GM21447 (cell line): ENCODE data around the gene DRC7.
"Not testable (repeated sequence)": the region's sequence is repeated elsewhere in the genome, so short reads cannot be mapped to it uniquely, and the experiment has no call there.

Source experiments
- ATAC-seq: cut with Tn5 transposase; IDR thresholded peaks from one replicate; pipeline ENCODE4 v1.9.1; 2021; ENCODE audit not compliant: unreplicated experiment

DRC7 gene

DNA sequence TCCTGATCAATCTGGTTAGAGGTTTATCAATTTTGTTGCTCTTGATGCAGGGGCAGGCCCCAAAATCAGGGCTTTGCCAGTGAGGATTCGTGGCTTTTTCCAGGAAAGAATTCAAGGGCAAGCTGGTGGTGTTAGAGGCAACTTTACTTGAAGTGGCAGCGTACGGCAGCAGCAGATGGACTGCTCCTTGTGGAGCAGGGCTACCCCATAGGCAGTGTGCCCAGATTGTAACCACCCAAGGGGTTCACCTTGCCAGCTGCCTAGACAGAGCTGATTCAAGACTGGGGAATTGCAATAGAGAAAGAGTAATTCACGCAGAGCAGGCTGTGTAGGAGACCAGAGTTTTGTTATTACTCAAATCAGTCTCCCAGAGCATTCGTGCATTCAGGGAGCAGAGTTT lies 16.7 kb downstream of the DRC7 start:
- ATAC-seq, result no peak

DNA sequence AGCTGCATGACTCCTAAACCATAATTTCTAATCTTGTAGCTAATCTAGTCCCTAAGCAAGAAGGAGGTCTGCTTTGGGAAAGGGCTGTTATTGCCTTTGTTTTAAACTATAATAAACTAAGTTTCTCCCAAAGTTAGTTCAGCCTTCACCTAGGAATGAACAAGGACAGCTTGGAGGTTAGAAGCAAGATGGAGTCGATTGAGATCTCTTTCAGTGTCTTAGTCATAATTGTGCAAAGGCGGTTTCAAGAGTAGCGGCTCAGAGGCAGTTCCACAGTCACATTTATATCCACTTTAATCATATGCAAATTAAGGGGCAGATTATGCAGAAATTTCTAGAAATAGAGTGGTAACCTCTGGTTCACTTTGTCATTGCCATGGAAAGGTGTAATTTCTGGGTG lies 17.4 kb downstream of the DRC7 start:
- no peak for ATAC-seq

DNA sequence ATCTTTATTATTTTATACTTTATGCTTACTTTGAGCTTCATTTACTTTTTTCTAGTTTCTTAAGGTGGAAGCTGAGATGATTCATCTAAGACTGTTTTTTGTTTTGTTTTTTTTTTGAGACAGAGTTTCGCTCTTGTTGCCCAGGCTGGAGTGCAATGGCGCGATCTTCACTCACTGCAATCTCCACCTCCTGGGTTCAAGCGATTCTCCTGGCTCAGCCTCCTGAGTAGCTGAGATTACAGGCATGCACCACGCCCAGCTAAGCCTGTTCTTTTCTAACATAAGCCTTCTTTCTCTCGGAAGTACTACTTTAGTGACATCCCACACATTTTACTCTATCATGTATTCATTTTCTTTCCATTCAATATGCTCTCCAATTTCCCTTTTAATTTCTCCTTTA lies 18.0 kb downstream of the DRC7 start:
- ATAC-seq, result not testable (repeated sequence)

DNA sequence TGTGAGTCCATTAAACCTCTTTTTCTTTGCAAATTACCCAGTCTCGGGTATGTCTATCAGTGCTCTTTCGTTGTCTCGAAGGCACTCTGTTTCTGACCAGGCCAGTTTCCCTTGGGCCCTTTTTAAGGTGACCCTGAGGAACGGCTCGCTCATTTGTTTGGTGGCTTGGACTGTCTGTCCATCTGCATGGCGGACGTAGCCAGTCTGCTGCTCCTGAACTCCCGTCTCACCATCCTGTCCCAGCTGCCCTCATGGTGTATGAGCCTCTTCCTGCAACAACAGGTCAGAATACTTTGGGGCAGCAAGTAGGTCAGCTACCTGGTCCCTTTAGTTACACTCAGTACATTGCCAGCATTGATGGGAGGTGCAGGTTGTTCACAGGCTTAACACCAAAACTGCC lies 19.0 kb downstream of the DRC7 start:
- ATAC-seq, result no peak

DNA sequence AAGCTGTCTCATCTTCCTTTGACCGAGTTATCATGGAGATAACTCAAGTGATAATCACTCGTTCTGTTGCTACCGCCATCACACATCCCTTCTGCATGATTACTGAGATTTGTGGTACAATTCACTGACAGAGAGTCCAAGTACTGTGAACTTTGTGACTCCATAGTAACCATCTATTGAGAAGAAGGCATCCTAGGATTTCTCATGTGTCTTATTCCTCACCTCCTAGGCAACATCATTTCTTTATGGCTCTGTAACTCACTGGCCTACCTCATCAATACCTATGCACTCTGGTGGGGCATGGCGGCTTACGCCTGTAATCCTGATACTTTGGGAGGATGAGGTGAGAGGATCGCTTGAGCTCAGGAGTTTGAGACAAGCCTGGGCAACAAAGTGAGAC lies 19.4 kb downstream of the DRC7 start:
- no peak for ATAC-seq

DNA sequence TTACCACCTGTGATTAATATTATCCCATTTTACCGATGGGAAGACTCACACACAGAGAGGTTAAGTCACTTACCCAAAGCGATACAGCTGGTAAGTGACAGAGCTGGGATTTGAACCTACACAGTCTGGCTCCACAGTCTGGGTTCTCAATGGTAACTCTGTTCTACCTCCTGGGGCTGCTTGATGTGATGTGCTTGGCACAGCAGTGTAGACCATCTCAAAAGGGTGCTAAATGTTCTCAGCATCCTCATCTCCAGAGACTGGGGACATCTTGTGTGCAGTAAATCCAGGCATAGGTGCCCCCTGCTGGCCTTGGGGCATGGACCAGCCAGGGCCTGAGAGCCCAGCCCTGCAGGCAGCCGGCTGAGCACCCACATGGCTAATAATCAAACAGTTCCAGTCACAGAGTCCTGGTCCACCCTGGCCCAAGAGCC lies 25.6 kb downstream of the DRC7 start:
- no peak for ATAC-seq

DNA sequence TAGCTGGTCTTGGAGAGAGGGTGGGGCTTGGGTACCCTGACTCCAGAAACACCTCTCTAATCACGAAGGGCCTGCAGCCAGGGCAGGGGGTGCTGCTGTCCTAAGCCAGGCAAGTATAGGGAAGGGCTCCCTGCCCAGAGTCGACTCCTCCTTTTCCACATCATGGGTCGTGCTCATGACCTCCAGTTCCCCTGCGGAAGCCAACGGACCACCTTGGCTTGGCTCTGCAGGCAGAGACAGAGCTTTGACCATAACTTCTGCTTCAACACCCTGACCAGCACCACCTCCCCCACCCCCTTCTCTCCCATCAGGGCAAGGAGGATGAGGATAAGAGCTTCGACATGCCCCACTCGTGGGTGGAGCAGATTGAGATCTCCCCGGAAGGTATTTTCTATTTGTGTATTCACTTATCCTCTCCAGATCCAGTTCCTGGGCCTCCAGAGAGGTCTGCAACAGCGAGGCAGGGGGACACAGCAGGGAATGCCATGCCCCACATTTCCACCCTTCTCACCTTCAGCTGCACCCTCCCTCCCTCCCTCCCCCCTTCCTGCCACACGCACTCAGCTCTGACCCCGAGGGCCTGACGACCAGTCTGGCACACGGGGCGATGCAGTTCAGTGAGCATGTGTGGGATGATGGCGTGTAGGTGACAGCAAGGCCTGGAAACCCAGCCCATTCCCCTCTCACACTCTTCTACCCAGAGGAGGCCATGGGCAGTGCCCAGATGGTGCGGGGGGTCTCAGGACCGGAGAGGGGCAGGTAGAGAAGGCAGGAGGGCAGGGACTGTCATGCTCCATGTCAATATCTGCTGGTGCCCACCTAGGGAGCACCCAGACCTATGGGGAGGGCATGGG lies 27.0 kb downstream of the DRC7 start:
- no peak for ATAC-seq

DNA sequence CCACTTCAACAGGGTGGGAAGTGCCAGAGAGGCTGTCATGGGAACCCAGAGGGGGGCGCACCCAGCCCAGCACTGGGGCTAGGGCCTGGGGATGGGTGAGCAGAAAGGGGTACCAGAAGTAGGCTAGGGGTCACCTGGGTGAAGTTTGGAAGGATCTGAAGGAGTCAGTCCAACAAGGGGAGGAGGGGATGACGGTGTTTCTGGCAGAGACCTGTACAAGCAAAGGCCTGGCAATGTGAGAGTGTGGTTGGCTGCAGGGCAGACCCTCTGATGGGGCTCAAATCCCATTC lies 27.5 kb downstream of the DRC7 start:
- no peak for ATAC-seq

DNA sequence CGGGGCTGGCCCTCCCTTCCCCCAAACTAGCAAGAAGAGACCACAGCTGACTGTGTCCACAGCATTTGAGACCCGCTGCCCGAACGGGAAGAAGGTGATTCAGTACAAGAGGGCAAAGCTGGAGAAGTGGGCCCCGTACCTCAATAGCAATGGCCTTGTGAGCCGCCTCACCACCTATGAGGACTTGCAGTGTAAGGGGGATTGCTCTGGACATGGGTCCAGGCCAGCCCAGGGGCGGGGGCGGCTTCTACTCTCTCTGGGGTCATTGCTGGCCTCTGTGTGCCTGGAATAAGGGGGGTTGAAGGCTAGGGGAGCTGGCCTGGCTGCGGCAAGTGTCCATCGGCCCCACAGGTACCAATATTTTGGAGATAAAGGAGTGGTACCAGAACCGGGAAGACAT lies 28.0 kb downstream of the DRC7 start:
- no peak for ATAC-seq

DNA sequence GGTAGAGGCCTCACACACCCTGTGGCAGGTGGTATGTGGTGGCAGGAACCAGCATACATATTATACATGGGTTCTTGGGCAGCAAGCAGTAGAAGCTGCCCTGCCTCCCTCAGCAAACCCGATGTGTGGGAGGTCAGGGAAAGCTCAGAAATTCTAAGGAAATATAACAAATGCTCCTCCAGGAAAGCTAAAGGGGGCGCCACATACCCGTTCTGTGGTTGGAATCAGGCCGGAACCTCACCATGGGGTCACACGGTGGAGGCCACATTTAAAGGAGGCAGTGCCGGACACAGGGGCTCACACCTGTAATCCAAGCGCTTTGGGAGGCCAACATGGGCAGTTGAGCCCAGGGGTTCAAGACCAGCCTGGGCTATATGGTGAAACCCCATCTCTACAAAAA lies 28.6 kb downstream of the DRC7 start:
- ATAC-seq, result no peak

DNA sequence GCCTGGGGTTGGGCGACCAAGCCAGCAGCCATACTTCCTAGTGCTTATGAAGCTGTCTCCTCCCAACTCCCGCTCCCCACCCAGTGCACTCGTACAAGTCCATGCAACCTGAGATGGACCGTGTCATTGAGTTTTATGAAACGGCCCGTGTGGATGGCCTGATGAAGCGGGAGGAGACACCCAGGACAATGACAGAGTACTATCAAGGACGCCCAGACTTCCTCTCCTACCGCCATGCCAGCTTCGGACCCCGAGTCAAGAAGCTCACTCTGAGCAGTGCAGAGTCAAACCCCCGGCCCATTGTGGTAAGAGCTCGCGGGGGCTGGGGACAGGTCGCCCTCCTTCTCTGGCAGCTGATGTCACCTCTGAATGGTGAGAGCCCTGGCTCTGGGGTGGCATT lies 29.9 kb downstream of the DRC7 start:
- no peak for ATAC-seq

DNA sequence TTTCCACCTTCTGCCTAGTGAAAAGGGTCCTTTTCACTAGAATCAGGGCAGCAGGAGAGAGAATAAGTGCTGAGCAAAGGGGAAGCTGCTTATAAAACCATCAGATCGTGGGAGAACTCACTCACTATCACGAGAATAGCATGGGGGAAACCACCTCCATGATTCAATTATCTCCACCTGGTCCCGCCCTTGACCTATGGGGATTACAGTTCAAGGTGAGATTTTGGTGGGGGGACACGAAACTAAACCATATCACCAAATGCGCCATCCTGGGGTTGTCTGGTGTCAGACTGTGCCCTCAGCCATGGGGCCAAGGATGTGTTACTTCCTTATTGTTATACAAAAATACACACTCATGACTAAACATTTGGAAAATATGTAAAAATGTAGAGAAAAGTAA lies 30.5 kb downstream of the DRC7 start:
- no peak for ATAC-seq

DNA sequence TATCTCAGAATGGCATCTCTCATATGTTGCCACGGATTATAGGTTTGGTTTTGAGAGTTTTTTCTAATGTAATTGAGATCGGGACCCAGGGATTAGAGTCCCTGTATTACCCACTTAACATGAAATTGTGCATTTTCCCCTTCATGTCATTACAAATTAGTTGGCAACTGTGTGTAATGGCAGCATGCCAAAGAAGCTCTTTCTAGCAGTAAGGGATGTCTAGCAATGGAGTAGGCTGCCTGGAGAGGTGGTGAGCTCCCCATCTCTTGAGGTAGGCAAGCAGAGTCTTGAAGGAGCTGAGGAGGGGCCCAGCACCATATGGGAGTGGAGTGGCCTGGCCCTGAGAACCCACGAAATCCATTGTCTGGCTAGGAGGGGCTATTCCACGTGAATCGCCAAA lies 30.9 kb downstream of the DRC7 start:
- no peak for ATAC-seq

DNA sequence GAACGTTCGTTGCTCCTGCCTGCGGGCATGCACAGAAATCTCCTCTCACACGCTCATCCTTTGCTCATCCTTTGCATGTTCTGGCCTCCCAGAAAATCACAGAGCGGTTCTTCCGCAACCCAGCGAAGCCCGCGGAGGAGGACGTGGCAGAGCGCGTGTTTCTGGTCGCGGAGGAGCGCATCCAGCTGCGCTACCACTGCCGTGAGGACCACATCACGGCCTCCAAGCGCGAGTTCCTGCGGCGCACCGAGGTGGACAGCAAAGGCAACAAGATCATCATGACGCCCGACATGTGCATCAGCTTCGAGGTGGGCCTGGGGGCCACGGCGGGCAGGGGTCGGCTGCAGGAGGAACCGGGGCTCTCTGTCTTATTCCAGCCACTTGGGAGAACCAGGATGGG lies 31.4 kb downstream of the DRC7 start:
- ATAC-seq, result no peak

DNA sequence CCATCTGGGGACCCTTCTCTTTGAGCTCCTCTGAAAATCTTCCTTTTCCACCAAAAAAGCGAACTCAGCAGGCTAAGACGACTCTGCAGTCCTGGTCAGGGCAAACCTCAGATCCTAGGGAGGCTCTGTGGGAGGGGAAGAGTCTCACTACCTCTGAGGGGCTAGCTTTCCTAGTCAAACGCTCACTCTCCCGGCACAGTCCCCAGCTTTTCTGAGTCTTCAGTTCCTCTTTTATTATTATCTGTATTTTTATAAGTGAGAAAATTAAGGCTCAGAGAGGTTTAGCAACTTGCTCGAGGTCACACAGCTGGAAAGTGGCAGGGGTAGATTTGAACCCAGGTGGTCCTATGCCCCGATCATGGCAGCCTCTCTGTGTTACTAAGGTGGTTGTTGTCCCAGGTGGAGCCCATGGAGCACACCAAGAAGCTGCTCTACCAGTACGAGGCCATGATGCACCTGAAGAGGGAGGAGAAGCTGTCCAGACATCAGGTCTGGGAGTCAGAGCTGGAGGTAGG lies 31.9 kb downstream of the DRC7 start:
- ATAC-seq, result no peak

DNA sequence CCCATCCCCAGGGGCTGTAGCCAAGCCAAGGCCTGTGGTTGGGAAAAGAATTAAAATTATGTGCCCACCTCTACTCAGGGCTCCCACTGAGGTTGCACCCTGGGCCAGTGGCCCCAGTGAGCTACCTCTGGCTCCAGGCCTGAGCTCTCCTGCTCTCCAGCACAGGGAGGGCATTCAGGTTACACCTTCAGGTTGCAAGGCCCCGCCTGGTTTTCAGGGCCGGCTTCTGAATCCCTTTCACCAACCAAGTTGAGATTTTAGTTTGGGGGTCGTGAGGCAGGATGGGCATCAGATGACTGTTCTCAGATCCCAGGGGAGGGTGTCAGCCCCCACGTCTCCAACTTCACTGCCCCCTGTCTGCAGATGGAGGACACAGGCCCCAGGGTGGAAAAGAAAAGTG lies 33.0 kb downstream of the DRC7 start:
- ATAC-seq, result no peak

DNA sequence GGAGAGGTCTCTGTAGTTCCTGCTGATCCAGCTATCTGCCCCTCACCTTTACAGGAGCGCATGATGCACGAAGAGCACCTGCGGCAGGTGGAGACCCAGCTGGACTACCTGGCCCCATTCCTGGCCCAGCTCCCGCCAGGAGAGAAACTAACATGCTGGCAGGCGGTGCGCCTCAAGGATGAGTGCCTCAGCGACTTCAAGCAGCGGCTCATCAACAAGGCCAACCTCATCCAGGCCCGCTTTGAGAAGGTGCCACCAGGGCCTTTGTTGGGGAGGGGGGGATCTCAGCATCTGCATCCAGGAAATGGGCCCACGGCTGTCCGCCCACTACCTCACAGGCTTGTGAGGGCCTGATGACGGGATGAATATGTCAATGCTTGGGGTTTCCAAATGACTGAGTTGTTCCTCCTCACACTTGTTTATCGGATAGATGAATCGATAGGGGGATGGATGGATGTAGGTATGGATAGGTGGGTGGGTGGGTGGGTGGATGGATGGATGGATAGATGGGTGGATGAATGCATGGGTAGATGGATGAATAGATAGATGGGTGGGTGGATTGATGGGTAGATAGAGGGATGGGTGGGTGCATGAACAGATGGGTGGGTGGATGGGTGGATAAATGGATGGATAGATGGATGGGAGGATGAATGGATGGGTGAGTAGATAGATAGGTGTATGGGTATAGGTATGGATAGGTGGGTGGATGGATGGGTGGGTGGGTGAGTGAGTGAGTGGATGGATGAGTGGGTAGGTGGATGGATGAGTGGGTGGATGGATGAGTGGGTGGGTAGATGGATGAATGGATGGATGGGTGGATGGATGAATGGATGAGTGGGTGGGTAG lies 34.0 kb downstream of the DRC7 start:
- ATAC-seq, result no peak

DNA sequence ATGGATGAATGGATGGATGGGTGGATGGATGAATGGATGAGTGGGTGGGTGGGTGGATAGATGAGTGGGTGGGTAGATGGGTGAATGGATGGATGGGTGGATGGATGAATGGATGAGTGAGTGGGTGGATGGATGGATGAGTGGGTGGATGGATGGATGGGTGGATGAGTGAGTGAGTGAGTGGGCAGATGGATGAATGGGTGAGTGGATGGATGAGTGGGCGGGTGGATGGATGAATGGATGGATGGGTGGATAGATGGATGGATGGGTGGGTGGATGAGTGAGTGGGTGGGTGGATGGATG lies 34.5 kb downstream of the DRC7 start:
- no peak for ATAC-seq

DNA sequence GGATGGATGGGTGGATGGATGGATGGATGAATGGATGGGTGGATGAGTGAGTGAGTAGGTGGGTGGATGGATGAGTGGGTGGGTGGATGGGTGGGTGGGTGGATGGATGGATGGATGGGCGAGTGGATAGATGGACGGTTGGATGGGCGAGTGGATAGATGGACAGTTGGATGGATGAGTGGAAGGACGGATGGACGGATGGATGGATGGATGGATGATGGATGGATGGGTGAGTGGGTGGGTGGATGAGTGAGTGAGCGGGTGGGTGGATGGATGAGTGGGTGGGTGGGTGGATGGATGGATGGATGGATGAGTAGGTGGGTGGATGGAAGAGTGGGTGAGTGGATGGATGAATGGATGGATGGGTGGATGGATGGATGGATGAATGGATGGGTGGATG lies 35.2 kb downstream of the DRC7 start:
- ATAC-seq, result not testable (repeated sequence)

DNA sequence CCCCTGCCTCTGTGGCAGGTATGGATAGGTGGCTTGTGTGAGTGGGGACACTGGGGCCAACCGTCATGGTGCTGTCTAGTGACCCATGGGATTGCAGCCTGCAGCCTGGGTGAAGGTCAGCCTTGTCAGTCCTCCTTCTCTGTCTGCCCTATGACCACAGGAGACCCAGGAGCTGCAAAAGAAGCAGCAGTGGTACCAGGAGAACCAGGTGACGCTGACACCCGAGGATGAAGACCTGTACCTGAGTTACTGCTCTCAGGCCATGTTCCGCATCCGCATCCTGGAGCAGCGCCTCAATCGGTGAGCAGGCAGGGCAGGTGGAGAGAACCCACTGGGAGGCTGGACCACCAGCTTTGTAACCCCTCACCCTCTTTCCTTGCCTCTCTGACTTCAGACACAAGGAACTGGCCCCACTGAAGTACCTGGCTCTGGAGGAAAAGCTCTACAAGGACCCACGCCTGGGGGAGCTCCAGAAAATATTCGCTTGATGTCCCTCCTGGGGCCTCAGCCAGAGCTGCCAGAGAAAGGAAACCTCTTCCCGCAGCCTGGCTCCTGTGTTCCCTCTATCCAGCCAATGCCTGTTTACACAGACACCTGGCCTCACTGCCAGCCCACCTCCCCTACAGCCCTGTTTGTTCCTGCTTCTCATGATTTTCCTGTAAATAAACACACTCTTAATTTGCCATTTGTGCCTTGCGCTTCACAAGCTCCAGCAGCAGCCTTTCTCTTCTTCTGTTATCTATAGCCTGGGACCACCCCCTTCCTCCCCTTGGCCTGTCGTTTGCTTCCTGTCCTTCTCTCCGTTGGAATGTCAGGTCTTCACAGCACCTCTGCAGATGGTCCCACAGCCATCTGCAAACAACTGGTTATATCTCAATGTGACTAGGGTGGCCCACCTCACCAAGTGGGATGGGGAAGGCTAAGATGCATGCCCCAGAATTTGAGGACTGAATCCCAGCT lies 36.4 kb downstream of the DRC7 start:
- no peak for ATAC-seq

DNA sequence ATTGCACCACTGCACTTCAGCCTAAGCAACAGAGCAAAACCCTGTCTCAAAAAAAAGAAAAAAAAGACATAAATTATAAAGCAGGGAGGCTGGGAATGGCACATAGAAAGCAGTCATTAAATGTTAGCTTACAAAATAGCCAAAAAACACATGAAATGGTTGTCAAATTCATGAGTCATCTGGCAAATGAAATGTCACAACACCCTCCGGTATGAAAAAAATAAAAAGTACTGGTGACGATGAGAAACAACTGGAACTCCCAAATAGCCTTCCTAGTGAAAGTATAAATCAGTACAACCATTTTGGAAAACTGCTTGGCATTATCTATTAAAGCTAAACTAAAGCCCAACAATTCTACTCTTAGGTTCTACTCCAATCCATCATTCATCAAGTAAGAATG lies 37.4 kb downstream of the DRC7 start:
- ATAC-seq, result no peak
